ENCODE measurements around the gene NEMP2.

NEMP2 gene

DNA sequence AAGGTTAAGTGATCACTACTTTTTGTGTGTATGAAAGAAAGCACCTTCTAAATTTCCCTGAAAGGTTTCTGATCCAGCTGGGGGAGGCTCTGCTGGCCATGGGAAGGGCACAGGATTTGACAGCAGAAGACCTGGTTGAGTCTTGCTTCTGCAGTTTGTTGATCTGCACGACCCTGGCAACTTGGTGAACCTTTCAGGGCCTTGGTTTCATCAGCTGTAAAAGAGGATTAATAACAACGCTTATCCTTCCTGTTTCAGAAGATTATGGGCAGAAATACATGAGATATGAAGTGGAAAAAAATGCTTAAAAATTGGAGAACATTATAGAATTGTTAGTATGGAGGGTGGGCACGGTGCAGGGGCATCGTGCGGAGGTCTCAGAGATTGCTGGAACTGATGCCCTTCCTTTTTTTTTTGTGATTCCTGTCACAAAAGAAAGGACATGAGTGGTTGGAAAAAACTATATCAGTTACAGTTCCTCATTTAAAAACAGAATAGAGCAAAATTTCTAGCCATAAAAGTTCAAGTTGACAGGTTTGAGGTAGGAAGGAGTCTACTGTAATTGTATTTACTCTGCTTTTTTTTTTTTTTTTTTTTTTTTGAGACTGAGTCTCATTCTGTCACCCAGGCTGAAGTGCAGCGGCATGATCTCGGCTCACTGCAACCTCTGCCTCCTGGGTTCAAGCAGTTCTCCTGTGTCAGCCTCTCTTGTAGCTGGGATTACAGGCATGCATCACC lies 79.0 kb downstream of the NEMP2 start:
- TF ChIP-seq, protein P1, sequence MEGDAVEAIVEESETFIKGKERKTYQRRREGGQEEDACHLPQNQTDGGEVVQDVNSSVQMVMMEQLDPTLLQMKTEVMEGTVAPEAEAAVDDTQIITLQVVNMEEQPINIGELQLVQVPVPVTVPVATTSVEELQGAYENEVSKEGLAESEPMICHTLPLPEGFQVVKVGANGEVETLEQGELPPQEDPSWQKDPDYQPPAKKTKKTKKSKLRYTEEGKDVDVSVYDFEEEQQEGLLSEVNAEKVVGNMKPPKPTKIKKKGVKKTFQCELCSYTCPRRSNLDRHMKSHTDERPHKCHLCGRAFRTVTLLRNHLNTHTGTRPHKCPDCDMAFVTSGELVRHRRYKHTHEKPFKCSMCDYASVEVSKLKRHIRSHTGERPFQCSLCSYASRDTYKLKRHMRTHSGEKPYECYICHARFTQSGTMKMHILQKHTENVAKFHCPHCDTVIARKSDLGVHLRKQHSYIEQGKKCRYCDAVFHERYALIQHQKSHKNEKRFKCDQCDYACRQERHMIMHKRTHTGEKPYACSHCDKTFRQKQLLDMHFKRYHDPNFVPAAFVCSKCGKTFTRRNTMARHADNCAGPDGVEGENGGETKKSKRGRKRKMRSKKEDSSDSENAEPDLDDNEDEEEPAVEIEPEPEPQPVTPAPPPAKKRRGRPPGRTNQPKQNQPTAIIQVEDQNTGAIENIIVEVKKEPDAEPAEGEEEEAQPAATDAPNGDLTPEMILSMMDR (IDR thresholded peaks at IDR 0.05; ENCODE audit: low read depth, low read length) = no peak
- no peak for DNase-seq (ENCODE audit: extremely low read depth, low read depth)

DNA sequence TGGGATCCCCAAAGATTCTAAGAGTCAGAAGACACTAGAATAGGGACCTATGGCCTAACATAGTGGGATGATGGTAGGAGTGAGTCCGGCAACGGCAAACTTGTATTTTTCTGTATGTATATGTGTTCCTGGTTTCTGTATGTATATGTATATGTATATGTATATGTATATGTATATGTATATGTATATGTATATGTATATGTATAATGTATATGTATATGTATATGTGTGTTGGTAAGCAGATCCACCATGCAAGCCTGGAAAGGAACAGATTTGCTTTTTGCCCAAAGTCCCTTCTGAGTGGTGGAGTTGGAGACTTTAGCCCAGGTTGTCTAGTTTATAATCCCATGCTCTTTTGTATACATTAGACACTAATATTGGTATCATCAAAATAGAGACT lies 79.7 kb downstream of the NEMP2 start:
- TF ChIP-seq, protein P1 (IDR thresholded peaks at IDR 0.05; ENCODE audit: low read depth, low read length) = no peak
- no peak for DNase-seq (ENCODE audit: extremely low read depth, low read depth)
